Parathyroid adenoma (tissue), 2 donors: ENCODE results near the gene USP1.

Experiments
- H2AFZ ChIP-seq: fragments of 300-600 bp; sonication (generic); one replicate; pipeline ENCODE4 v1.7.0; 2017; ENCODE audit warnings: antibody characterized with exemption, mild to moderate bottlenecking
- H3K27ac ChIP-seq: fragments of 300-600 bp; sonication (generic); one replicate; pipeline ENCODE4 v1.7.0; 2017
- H3K27me3 ChIP-seq: fragments of 300-600 bp; sonication (generic); one replicate; pipeline ENCODE4 v1.7.0; 2017; ENCODE audit warnings: low read length; ENCODE audit not compliant: control insufficient read depth, insufficient read depth
- H3K36me3 ChIP-seq: fragments of 300-600 bp; sonication (generic); one replicate; pipeline ENCODE4 v1.7.0; 2017; ENCODE audit warnings: low read length; ENCODE audit not compliant: control insufficient read depth, insufficient read depth
- H3K4me1 ChIP-seq: fragments of 300-600 bp; sonication (generic); one replicate; pipeline ENCODE4 v1.7.0; 2017; ENCODE audit warnings: control low read depth
- H3K4me2 ChIP-seq: fragments of 300-600 bp; sonication (generic); one replicate; pipeline ENCODE4 v1.7.0; 2017; ENCODE audit warnings: low read length
- H3K4me3 ChIP-seq: fragments of 300-600 bp; sonication (generic); one replicate; pipeline ENCODE4 v1.7.0; 2017; ENCODE audit warnings: low read depth, low read length
- H3K79me2 ChIP-seq: fragments of 300-600 bp; sonication (generic); one replicate; pipeline ENCODE4 v1.7.0; 2017; ENCODE audit warnings: control low read depth
- H3K9ac ChIP-seq: fragments of 300-600 bp; sonication (generic); one replicate; pipeline ENCODE4 v1.7.0; 2017; ENCODE audit warnings: mild to moderate bottlenecking
- H3K9me3 ChIP-seq: fragments of 300-600 bp; sonication (generic); one replicate; pipeline ENCODE4 v1.7.0; 2017; ENCODE audit warnings: low read length; ENCODE audit not compliant: control insufficient read depth
- CTCF ChIP-seq: fragments of 300-600 bp; sonication (generic); IDR thresholded peaks from one replicate; pipeline ENCODE4 v1.7.0; 2017; ENCODE audit warnings: antibody characterized with exemption, mild to moderate bottlenecking
- donor health status: primary hyperparathyroidism.

Gene USP1

GRCh38 chr1:62448221-62448933 is 11.5 kb downstream of the USP1 start:
- Histone ChIP-seq H3K27ac (no peak overlapping the region), H3K9ac (no peak overlapping the region), H3K4me3 (no peak overlapping the region), H3K27me3 (no peaks in the 10 kb centered on the region), H3K79me2 (no peaks in the 10 kb centered on the region), H3K9me3 (no peaks in the 10 kb centered on the region), H3K4me1 (no peaks in the 10 kb centered on the region), H2AFZ (no peak overlapping the region), H3K4me2 (no peak overlapping the region), H3K36me3 (no peaks in the 10 kb centered on the region)
- TF ChIP-seq CTCF: no peak

- Histone ChIP-seq H2AFZ (no peak overlapping the region), H3K4me1 (no peaks in the 10 kb centered on the region), H3K36me3 (no peaks in the 10 kb centered on the region), H3K27ac (no peak overlapping the region), H3K27me3 (no peaks in the 10 kb centered on the region), H3K9me3 (no peaks in the 10 kb centered on the region), H3K9ac (no peak overlapping the region), H3K4me3 (no peak overlapping the region), H3K4me2 (no peak overlapping the region), H3K79me2 (no peaks in the 10 kb centered on the region)
- no peak for TF ChIP-seq CTCF
These were observed 13.5 kb downstream of the USP1 start for GRCh38 chr1:62450301-62450700.

GRCh38 chr1:62452951-62453350 is 16.1 kb downstream of the USP1 start:
- no peaks in the 10 kb centered on the region for H3K79me2 ChIP-seq
- no peaks in the 10 kb centered on the region for H3K4me1 ChIP-seq
- TF ChIP-seq CTCF: no peak
- no peak overlapping the region for H3K4me3 ChIP-seq
- H3K27me3 ChIP-seq: no peaks in the 10 kb centered on the region
- H3K9ac ChIP-seq: no peak overlapping the region
- no peaks in the 10 kb centered on the region for H3K9me3 ChIP-seq
- H3K27ac ChIP-seq: no peak overlapping the region
- H3K4me2 ChIP-seq: no peak overlapping the region
- no peaks in the 10 kb centered on the region for H3K36me3 ChIP-seq
- no peak overlapping the region for H2AFZ ChIP-seq

- H3K79me2 ChIP-seq: no peaks in the 10 kb centered on the region
- no peak overlapping the region for H3K27ac ChIP-seq
- H3K4me1 ChIP-seq: no peaks in the 10 kb centered on the region
- no peak for TF ChIP-seq CTCF
- no peaks in the 10 kb centered on the region for H3K27me3 ChIP-seq
- H3K9ac ChIP-seq: no peak overlapping the region
- H2AFZ ChIP-seq: no peak overlapping the region
- H3K9me3 ChIP-seq: no peaks in the 10 kb centered on the region
- H3K4me3 ChIP-seq: no peak overlapping the region
- H3K36me3 ChIP-seq: no peaks in the 10 kb centered on the region
- H3K4me2 ChIP-seq: no peak overlapping the region
These were observed 21.1 kb downstream of the USP1 start for GRCh38 chr1:62457955-62458354.

GRCh38 chr1:62462370-62462769 is 25.5 kb downstream of the USP1 start:
- Histone ChIP-seq H3K4me2 (no peak overlapping the region), H3K27ac (no peak overlapping the region), H3K9ac (no peak overlapping the region), H2AFZ (no peak overlapping the region), H3K4me1 (no peaks in the 10 kb centered on the region), H3K9me3 (no peaks in the 10 kb centered on the region), H3K4me3 (no peak overlapping the region), H3K27me3 (no peaks in the 10 kb centered on the region), H3K79me2 (no peaks in the 10 kb centered on the region), H3K36me3 (no peaks in the 10 kb centered on the region)
- TF ChIP-seq CTCF: no peak
